ENCODE results near the gene HOXD9. TPM values are rescaled to one million over a fixed set of nuclear protein-coding genes. Genes with fewer than 3 reads are reported as not detected.

The HOXD9 gene
- total RNA-seq, 1 donor from 2014 or later, result 0.16 TPM

DNA sequence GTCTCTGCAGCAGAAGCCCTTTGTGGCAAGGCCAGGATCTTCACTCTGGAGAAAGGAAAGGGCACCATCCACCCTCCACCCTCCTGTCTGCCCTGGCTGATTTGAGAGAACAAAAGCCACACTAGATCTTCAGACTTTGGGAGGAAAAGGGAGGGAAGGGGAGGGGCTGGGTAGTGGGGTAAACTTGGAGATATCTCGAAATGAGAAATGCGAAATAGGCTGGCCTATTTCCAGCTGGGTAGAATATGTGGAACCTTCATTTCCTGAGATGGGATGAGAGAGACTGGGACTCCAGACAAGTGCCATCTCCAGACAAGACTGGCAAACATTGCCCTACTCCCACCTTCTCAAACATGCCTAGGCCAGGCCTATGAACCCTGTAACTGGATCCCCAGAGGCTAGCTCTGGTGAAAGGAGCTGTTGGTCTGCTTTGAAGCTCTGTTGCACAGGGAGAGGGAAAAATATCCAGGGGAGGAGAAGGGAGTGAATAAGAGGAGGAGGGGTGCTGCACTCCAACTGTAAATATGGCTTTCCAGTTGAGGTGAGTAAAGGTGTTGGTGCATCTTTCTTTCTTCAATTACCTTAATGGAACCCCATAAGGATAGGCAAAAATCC, 21.2 kb upstream of the HOXD9 start:
- no peaks in the 10 kb centered on the region for H3K36me3 ChIP-seq
- no peak for DNase-seq
- H3K4me1 ChIP-seq, result peaks cover 51% of the 10 kb centered on the region
- TF ChIP-seq, protein P1, sequence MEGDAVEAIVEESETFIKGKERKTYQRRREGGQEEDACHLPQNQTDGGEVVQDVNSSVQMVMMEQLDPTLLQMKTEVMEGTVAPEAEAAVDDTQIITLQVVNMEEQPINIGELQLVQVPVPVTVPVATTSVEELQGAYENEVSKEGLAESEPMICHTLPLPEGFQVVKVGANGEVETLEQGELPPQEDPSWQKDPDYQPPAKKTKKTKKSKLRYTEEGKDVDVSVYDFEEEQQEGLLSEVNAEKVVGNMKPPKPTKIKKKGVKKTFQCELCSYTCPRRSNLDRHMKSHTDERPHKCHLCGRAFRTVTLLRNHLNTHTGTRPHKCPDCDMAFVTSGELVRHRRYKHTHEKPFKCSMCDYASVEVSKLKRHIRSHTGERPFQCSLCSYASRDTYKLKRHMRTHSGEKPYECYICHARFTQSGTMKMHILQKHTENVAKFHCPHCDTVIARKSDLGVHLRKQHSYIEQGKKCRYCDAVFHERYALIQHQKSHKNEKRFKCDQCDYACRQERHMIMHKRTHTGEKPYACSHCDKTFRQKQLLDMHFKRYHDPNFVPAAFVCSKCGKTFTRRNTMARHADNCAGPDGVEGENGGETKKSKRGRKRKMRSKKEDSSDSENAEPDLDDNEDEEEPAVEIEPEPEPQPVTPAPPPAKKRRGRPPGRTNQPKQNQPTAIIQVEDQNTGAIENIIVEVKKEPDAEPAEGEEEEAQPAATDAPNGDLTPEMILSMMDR (IDR thresholded peaks at IDR 0.05; ENCODE audit: borderline replicate concordance), result no peak
- H3K27me3 ChIP-seq (ENCODE audit: low read depth), result peaks cover 100% of the 10 kb centered on the region
- H3K4me3 ChIP-seq, result no peak overlapping the region
- intact Hi-C loops (cut with micrococcal nuclease), result no loop called here
- H3K27ac ChIP-seq (replicated peaks), result no peak overlapping the region
- no peaks in the 10 kb centered on the region for H3K9me3 ChIP-seq (replicated peaks)

DNA sequence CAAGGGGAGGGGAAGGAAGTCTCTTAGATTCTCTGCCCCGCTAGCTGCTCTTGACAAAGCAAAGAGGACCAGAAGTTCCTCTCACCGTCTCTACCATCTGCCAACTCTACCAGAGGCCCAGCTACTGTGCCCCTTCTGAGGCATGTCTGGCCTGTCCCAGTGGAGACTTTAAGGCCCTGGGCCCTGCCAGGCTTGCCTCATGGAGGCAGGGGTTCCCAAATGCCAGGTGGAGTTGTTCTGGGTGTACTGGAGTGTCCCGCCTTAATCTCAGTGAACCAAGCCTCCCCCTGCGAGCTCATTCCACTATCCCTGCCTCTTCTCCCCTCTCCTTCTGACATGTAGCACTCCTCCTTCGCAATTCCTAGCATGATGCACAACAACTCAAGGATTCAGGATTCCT, 20.7 kb upstream of the HOXD9 start:
- Histone ChIP-seq H3K9me3 (replicated peaks) (no peaks in the 10 kb centered on the region), H3K27ac (replicated peaks) (no peak overlapping the region), H3K4me3 (no peak overlapping the region), H3K4me1 (peaks cover 51% of the 10 kb centered on the region), H3K27me3 (ENCODE audit: low read depth) (peaks cover 100% of the 10 kb centered on the region), H3K36me3 (no peaks in the 10 kb centered on the region)
- intact Hi-C loops (cut with micrococcal nuclease), result no loop called here
- DNase-seq, result no peak
- TF ChIP-seq, protein P1 (IDR thresholded peaks at IDR 0.05; ENCODE audit: borderline replicate concordance), result no peak

DNA sequence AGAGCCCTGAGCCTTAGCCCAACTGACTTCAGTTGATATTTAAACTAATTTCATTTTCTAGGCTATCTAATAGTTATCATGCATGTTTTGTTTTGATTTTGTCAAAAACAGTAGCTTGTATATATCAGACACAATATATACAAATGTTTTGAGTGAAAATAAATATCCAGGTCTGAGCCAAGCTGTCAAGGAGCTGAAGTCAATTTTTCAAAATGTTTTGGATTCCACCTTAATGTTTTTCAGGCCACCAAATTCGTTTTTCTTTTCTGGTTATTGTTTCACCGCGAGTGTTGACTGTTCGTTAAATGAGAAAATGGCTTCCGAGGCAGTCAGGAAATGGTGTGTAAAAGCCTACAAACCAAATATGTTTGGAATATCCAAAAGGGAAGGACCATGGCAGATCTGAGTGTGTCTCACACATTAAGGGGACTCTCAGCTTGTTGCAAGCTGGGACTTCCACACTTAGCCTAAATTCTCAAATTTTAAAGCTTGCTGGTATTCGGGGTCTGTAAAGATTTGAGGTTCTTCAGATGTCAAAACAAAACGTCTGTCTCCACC, 20.1 kb upstream of the HOXD9 start:
- no peaks in the 10 kb centered on the region for H3K36me3 ChIP-seq
- intact Hi-C loops (cut with micrococcal nuclease), result no loop called here
- DNase-seq, result no peak
- no peak overlapping the region for H3K4me3 ChIP-seq
- H3K4me1 ChIP-seq, result peaks cover 51% of the 10 kb centered on the region
- peaks cover 100% of the 10 kb centered on the region for H3K27me3 ChIP-seq (ENCODE audit: low read depth)
- no peak overlapping the region for H3K27ac ChIP-seq (replicated peaks)
- H3K9me3 ChIP-seq (replicated peaks), result no peaks in the 10 kb centered on the region
- TF ChIP-seq, protein P1 (IDR thresholded peaks at IDR 0.05; ENCODE audit: borderline replicate concordance), result no peak

DNA sequence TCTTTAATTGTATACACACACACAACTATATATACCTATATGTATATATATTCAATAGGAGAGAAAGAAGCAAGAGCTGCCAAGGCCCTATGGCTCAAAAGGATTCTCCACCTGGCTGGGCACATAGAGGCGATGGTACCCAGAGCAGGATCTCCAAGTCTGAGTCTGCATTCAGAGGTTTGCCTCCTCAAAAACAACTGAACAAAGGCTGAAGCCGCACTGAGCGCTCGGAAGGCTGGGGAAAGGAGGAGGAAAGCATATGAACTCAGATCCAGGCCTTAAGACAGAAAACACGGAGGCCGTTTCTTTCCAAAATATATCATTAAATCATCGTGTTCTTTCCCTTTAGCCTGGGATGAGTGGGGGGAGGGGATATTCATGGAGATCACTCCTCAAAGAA, 19.3 kb upstream of the HOXD9 start:
- TF ChIP-seq, protein P1 (IDR thresholded peaks at IDR 0.05; ENCODE audit: borderline replicate concordance), result no peak
- no peaks in the 10 kb centered on the region for H3K9me3 ChIP-seq (replicated peaks)
- intact Hi-C loops (cut with micrococcal nuclease), result no loop called here
- no peak overlapping the region for H3K4me3 ChIP-seq
- H3K27me3 ChIP-seq (ENCODE audit: low read depth), result peaks cover 99% of the 10 kb centered on the region
- no peak for DNase-seq
- peaks cover 49% of the 10 kb centered on the region for H3K4me1 ChIP-seq
- no peaks in the 10 kb centered on the region for H3K36me3 ChIP-seq
- no peak overlapping the region for H3K27ac ChIP-seq (replicated peaks)

DNA sequence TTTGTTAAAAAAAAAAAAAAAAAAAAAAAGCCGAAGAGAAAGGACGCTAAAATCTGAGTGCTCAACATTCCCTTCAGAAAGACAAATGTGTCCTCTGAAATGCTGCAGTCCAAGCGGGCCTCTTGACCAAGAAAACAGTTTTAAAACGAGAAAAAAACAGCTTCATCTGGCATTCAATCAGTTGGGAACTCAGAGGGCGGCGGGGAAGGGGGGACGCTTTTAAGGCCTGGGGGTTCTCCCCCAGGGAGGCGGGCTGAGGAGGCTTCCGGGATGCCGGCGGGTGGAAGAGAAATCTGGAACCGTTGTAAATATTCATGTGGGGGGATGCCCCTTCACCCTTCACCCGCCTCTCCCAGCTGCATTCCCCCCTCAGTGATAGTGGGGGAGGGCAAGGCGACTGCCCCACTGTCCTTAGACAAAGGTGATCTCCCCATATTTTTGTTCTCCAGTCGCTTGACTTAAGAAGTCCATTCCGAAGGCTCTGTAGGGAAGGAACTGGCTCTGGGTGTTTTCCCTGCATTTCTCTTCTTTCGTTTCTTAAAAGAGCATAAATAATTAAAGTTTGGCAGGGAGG, 18.7 kb upstream of the HOXD9 start:
- intact Hi-C loops (cut with micrococcal nuclease), result no loop called here
- TF ChIP-seq, protein P1 (IDR thresholded peaks at IDR 0.05; ENCODE audit: borderline replicate concordance), result no peak
- peak overlapping the region; percentile 19 for H3K4me3 ChIP-seq
- no peak for DNase-seq
- H3K27me3 ChIP-seq (ENCODE audit: low read depth), result peaks cover 99% of the 10 kb centered on the region
- peaks cover 49% of the 10 kb centered on the region for H3K4me1 ChIP-seq
- H3K36me3 ChIP-seq, result no peaks in the 10 kb centered on the region
- no peaks in the 10 kb centered on the region for H3K9me3 ChIP-seq (replicated peaks)
- no peak overlapping the region for H3K27ac ChIP-seq (replicated peaks)

Data from left ventricle myocardium inferior (tissue), 1 donor.